GM21529 (cell line): ENCODE results near the gene KLHDC7B.
"Not testable (repeated sequence)": the region's sequence is repeated elsewhere in the genome, so short reads cannot be mapped to it uniquely, and the experiment has no call there.

Experiments used
- ATAC-seq: cut with Tn5 transposase; IDR thresholded peaks from one replicate; pipeline ENCODE4 v1.9.1; 2021; ENCODE audit not compliant: unreplicated experiment

Gene KLHDC7B

GRCh38 chr22:50529416-50529896 is 16.2 kb upstream of the KLHDC7B start:
- no peak for ATAC-seq

- no peak for ATAC-seq
Observed at GRCh38 chr22:50529897-50530579, 15.7 kb upstream of the KLHDC7B start, which contains the start of gene TYMP. Gene TYMP (minus strand): TSS chr22:50530012. CDS start chr22:50529709, 303 bp downstream.

- ATAC-seq: peak; percentile 1
Observed at GRCh38 chr22:50530580-50530876, 15.2 kb upstream of the KLHDC7B start.

GRCh38 chr22:50530877-50531545 is 14.7 kb upstream of the KLHDC7B start:
- ATAC-seq: peak; percentile 21

- ATAC-seq: no peak
Observed at GRCh38 chr22:50531546-50531961, 14.1 kb upstream of the KLHDC7B start.

- ATAC-seq: no peak
Observed at GRCh38 chr22:50531962-50532674, 13.6 kb upstream of the KLHDC7B start.

- no peak for ATAC-seq
Observed at GRCh38 chr22:50532824-50533796, 12.6 kb upstream of the KLHDC7B start.

GRCh38 chr22:50533856-50534711 is 11.6 kb upstream of the KLHDC7B start:
- ATAC-seq: not testable (repeated sequence)

GRCh38 chr22:50535113-50535512 is 10.6 kb upstream of the KLHDC7B start:
- no peak for ATAC-seq

GRCh38 chr22:50536226-50536625 is 9.5 kb upstream of the KLHDC7B start:
- no peak for ATAC-seq

GRCh38 chr22:50537765-50538164 is 7.9 kb upstream of the KLHDC7B start:
- ATAC-seq: no peak

GRCh38 chr22:50540381-50540780 is 5.3 kb upstream of the KLHDC7B start:
- ATAC-seq: no peak

- not testable (repeated sequence) for ATAC-seq
Observed at GRCh38 chr22:50541667-50542026, 4.1 kb upstream of the KLHDC7B start.

GRCh38 chr22:50542416-50542927 is 3.2 kb upstream of the KLHDC7B start:
- no peak for ATAC-seq

GRCh38 chr22:50544078-50544745 is 1.5 kb upstream of the KLHDC7B start:
- no peak for ATAC-seq

- no peak for ATAC-seq
Observed at GRCh38 chr22:50544746-50545253, 899 bp upstream of the KLHDC7B start.

- ATAC-seq: no peak
Observed at GRCh38 chr22:50546326-50547262, 895 bp downstream of the KLHDC7B start.
